OCI-LY7 (cell line): ENCODE measurements around the gene KIT.

ENCODE experiments used
- CTCF ChIP-seq: fragments of 200-600 bp; sonication (generic); conservative IDR thresholded peaks from 2 replicates; pipeline ENCODE4 v1.5.1; 2014; ENCODE audit warnings: mild to moderate bottlenecking, antibody characterized with exemption, low read length, moderate library complexity, mixed read lengths
- EZH2phosphoT487 ChIP-seq: fragments of 200-600 bp; sonication (generic); IDR thresholded peaks from 2 replicates; pipeline ENCODE4 v1.6.1; 2018; ENCODE audit warnings: low read depth, borderline replicate concordance, mild to moderate bottlenecking, mixed run types, antibody characterized with exemption, low read length, moderate library complexity, mixed read lengths

DNA sequence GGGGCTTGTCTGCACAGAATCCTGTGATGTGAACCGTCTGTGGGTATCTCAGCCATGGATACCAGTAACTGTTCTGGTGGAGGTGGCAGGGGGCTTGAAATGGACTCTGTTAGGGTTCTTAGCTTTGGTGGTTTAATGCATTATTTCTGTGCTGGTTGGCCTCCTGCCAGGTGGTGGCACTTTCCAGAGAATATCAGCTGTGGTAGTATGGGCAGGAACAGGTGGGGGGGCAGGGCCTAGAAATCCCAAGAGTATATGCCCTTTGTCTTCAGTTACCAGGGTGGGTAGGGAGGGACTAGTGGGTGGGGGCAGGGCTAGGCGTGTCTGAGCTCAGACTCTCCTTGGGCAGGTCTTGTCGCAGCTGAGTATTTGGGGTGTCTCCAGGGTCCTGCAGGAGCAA is 106.7 kb downstream of the KIT start:
- TF ChIP-seq CTCF: no peak
- no peak for TF ChIP-seq EZH2phosphoT487
